ENCODE data around the gene RYR3.

RYR3 gene

DNA sequence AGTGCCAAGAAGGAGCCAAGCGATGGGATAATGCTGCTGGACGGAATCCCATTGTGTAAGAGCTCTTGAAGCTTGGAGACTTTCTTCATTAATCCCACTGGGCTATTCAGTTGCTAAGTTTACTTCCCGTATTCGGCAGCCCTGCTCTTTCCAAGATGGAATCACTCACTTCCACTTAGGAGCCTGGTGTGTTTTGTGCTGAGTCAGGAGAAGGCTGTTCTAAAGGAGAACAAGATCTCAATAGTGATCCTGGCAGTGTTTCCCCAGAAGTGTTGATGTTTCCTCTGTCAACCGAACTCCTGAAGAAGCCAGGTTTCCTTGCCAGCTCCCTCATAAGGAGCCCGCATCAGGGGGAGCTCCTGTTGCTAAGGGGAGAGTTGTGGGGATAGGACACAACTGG lies 387.4 kb downstream of the RYR3 start:
- no peak overlapping the region for H3K4me3 ChIP-seq (ENCODE audit: low read length)
- TF ChIP-seq, protein P1, sequence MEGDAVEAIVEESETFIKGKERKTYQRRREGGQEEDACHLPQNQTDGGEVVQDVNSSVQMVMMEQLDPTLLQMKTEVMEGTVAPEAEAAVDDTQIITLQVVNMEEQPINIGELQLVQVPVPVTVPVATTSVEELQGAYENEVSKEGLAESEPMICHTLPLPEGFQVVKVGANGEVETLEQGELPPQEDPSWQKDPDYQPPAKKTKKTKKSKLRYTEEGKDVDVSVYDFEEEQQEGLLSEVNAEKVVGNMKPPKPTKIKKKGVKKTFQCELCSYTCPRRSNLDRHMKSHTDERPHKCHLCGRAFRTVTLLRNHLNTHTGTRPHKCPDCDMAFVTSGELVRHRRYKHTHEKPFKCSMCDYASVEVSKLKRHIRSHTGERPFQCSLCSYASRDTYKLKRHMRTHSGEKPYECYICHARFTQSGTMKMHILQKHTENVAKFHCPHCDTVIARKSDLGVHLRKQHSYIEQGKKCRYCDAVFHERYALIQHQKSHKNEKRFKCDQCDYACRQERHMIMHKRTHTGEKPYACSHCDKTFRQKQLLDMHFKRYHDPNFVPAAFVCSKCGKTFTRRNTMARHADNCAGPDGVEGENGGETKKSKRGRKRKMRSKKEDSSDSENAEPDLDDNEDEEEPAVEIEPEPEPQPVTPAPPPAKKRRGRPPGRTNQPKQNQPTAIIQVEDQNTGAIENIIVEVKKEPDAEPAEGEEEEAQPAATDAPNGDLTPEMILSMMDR (conservative IDR thresholded peaks at IDR 0.05; ENCODE audit: low read depth, low read length) = no peak
- DNase-seq (ENCODE audit: low read depth) = no peak

- TF ChIP-seq, protein P1 (conservative IDR thresholded peaks at IDR 0.05; ENCODE audit: low read depth, low read length) = no peak
- H3K4me3 ChIP-seq (ENCODE audit: low read length) = no peak overlapping the region
- DNase-seq (ENCODE audit: low read depth) = no peak
Observed at GRCh38 chr15:33699145-33699544, 388.4 kb downstream of the RYR3 start.

- DNase-seq (ENCODE audit: low read depth) = no peak
- no peak overlapping the region for H3K4me3 ChIP-seq (ENCODE audit: low read length)
- TF ChIP-seq, protein P1 (conservative IDR thresholded peaks at IDR 0.05; ENCODE audit: low read depth, low read length) = peak; percentile 45
Observed at GRCh38 chr15:33699691-33700447, 389.1 kb downstream of the RYR3 start.

DNA sequence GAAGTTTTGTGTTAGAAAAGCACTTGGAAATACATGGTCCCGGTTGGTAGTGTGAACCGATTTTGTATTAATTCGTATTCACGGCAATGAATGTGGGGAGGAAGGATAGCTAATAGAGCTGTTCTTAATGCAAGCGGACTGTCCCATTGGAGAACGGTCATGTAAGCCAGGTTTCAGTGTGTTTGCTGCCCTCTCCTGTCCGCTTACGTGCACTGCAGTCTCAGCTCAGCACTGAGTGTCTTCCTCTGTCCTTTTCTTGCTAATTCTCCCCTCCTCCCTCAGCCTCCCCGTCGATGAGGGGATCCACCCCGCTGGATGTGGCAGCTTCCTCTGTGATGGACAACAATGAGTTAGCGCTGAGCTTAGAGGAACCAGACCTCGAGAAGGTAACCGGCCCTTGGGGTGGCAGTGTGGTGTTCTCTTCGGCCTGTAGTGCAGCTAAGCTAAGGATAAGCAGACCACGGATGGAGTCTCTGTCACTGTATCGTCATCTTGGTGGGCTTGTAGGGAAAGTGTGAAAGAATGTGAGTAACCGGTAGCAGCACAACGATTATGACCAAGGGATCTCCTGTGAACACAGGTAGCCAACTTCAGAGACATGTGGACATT lies 390.0 kb downstream of the RYR3 start:
- TF ChIP-seq, protein P1 (conservative IDR thresholded peaks at IDR 0.05; ENCODE audit: low read depth, low read length) = peak; percentile 99
- H3K4me3 ChIP-seq (ENCODE audit: low read length) = no peak overlapping the region
- peak; percentile 33 for DNase-seq (ENCODE audit: low read depth)

DNA sequence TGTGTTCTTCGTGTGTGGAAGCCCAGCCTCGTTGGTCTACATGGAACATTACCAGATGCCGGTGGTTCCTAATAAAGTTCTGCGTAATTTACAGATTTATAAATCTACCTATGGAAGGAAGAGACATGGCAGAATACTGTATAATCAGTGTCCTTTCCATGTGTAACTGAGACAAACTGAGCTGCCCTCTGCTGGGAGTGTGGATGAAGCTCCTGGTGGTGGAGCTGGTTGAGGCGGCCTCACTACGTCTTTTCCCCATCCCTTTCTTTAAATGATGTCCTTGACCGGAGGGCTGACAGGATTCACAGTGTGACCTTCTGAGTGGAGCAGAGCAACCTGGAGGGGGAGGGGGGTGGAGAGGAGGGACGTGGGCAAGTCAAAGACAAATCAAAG lies 390.5 kb downstream of the RYR3 start:
- DNase-seq (ENCODE audit: low read depth) = no peak
- H3K4me3 ChIP-seq (ENCODE audit: low read length) = no peak overlapping the region
- TF ChIP-seq, protein P1 (conservative IDR thresholded peaks at IDR 0.05; ENCODE audit: low read depth, low read length) = peak; percentile 21

- DNase-seq (ENCODE audit: low read depth) = no peak
- no peak overlapping the region for H3K4me3 ChIP-seq (ENCODE audit: low read length)
- TF ChIP-seq, protein P1 (conservative IDR thresholded peaks at IDR 0.05; ENCODE audit: low read depth, low read length) = no peak
Observed at GRCh38 chr15:33706173-33706572, 395.4 kb downstream of the RYR3 start.

DNA sequence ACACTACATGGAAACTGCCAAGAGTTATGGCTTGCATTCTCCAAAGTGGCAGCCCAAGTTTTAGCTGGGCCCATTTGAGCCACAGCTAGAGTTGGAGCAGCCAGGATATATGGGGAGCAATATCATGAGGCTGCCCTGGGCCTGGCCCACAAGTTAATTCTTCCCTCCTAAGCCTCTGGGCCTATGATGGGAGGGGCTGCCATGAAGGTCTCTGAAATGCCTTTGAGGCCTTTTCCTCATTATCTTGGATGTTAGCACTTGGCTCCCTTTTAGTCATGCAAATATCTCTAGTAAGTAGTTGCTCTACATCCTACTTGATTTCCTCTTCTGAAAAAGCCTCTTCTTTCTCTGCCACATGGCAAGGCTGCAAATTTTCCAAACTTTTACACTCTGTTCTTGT lies 400.0 kb downstream of the RYR3 start:
- no peak for DNase-seq (ENCODE audit: low read depth)
- no peak overlapping the region for H3K4me3 ChIP-seq (ENCODE audit: low read length)
- TF ChIP-seq, protein P1 (conservative IDR thresholded peaks at IDR 0.05; ENCODE audit: low read depth, low read length) = no peak
